GM13977 (cell line): ENCODE measurements around the gene STXBP1.

Experiments used
- DNase-seq: peaks from one replicate; pipeline ENCODE4 v3.0.0; 2012; ENCODE audit warnings: low spot score
- in situ Hi-C: fragments of 300-500 bp; cut with MboI; formaldehyde crosslinking; loops from one replicate; pipeline ENCODE4 v1.12.0; 2022; ENCODE audit warnings: low sequenced_read_pairs, low pct_unique_long_range_greater_than_20kb, mixed read lengths, inconsistent platforms; ENCODE audit not compliant: unreplicated experiment
- TF ChIP-seq, protein P1 (sequence below): IDR thresholded peaks from 2 replicates; pipeline ENCODE4 v1.5.1; 2012; ENCODE audit warnings: mild to moderate bottlenecking, control low read depth; ENCODE audit not compliant: insufficient read depth; ENCODE audit errors: extremely low read depth, missing control alignments

The STXBP1 gene

DNA sequence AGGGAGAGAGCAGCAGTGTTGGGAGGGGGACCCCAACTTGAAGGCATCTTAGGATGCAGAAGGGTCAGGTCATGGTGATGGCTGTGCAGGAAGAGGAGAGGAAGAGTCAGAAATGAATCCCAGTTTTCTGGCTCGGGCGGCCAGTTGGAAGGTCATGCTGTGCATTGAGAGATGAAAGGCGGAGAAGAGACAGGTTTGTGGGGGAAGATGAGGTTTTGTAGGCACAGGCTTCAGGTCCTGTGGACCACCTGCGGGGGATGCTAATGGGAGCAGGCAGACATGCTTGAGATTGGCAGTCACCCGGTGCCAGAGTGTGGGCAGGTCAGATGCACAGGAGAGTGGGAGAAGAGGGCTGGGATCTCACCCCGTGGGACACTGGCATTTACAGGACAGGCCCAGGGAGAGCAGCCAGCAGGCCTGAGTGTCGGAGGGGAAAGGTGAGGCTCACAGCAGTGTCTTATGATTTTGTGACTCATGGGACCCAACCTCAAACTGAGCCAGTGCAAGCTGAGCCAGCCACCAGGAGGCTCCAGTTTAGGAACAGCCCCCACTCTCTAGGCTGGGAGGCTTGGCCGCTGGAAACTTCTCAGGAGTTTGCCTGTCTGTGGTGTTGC lies 17.5 kb downstream of the STXBP1 start:
- no peak for DNase-seq
- in situ Hi-C loops = no loop called here
- TF ChIP-seq, protein P1, sequence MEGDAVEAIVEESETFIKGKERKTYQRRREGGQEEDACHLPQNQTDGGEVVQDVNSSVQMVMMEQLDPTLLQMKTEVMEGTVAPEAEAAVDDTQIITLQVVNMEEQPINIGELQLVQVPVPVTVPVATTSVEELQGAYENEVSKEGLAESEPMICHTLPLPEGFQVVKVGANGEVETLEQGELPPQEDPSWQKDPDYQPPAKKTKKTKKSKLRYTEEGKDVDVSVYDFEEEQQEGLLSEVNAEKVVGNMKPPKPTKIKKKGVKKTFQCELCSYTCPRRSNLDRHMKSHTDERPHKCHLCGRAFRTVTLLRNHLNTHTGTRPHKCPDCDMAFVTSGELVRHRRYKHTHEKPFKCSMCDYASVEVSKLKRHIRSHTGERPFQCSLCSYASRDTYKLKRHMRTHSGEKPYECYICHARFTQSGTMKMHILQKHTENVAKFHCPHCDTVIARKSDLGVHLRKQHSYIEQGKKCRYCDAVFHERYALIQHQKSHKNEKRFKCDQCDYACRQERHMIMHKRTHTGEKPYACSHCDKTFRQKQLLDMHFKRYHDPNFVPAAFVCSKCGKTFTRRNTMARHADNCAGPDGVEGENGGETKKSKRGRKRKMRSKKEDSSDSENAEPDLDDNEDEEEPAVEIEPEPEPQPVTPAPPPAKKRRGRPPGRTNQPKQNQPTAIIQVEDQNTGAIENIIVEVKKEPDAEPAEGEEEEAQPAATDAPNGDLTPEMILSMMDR = peak; percentile 1

GRCh38 chr9:127633216-127633862 lies 21.3 kb downstream of the STXBP1 start:
- DNase-seq = no peak
- in situ Hi-C loops = no loop called here
- TF ChIP-seq, protein P1 = no peak

GRCh38 chr9:127634021-127634420 lies 21.9 kb downstream of the STXBP1 start:
- TF ChIP-seq, protein P1 = no peak
- no peak for DNase-seq
- in situ Hi-C loops = no loop called here

DNA sequence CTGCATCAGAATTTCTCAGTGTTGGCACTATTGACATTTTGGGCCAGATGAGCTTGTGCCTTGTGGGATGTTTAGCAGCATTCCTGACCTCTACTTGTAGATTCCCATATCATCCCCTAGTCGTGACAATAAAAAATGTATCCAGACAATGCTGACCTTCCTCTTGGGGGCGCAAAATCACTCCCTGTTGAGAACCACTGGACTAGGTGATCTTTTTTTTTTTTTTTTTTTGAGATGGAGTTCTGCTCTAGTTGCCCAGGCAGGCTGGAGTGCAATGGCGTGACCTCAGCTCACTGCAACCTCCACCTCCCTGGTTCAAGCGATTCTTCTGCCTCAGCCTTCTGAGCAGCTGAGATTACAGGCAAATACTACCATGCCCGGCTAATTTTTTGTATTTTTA lies 22.6 kb downstream of the STXBP1 start:
- DNase-seq = no peak

GRCh38 chr9:127635201-127635735 lies 23.2 kb downstream of the STXBP1 start:
- in situ Hi-C loops = no loop called here
- no peak for DNase-seq
- TF ChIP-seq, protein P1 = no peak

More for the DNA sequence above, 22.6 kb downstream of the STXBP1 start:
- in situ Hi-C loops = no loop called here
- TF ChIP-seq, protein P1 = no peak

GRCh38 chr9:127637322-127637847 lies 25.3 kb downstream of the STXBP1 start:
- DNase-seq = no peak
- in situ Hi-C loops = no loop called here
- TF ChIP-seq, protein P1 = no peak
